Measurements from ENCODE around the gene CACNA2D3. TPM values are rescaled to one million over a fixed set of nuclear protein-coding genes. Genes with fewer than 3 reads are reported as not detected.

The CACNA2D3 gene
- total and polyA plus RNA-seq, 12 donors = 0.26 to 13.7 (median 2.8) TPM; not detected in 1

GRCh38 chr3:54582424-54582823 lies 460.1 kb downstream of the CACNA2D3 start:
- 72 to 77% (median 75%) methylated on average over 2 of the region's 2 CpGs for WGBS, 4 donors
- Histone ChIP-seq H3K27ac (no peak overlapping the region), H3K36me3 (replicated peaks in 1 of 2) (no peaks in the 10 kb centered on the region), H3K4me3 (no peak overlapping the region), H3K27me3 (no peaks in the 10 kb centered on the region), H3K9me3 (replicated peaks in 1 of 3) (no peaks in the 10 kb centered on the region), H3K4me1 (replicated peaks in 1 of 2) (no peaks in the 10 kb centered on the region)
- intact Hi-C loops (cut with DNase I) = no loop called here
- TF ChIP-seq, protein P1, sequence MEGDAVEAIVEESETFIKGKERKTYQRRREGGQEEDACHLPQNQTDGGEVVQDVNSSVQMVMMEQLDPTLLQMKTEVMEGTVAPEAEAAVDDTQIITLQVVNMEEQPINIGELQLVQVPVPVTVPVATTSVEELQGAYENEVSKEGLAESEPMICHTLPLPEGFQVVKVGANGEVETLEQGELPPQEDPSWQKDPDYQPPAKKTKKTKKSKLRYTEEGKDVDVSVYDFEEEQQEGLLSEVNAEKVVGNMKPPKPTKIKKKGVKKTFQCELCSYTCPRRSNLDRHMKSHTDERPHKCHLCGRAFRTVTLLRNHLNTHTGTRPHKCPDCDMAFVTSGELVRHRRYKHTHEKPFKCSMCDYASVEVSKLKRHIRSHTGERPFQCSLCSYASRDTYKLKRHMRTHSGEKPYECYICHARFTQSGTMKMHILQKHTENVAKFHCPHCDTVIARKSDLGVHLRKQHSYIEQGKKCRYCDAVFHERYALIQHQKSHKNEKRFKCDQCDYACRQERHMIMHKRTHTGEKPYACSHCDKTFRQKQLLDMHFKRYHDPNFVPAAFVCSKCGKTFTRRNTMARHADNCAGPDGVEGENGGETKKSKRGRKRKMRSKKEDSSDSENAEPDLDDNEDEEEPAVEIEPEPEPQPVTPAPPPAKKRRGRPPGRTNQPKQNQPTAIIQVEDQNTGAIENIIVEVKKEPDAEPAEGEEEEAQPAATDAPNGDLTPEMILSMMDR (IDR thresholded peaks at IDR 0.05) = no peak
- no peak for TF ChIP-seq POLR2A (IDR thresholded peaks at IDR 0.05)
- DNase-seq = no peak

GRCh38 chr3:54591157-54591556 lies 468.8 kb downstream of the CACNA2D3 start:
- Histone ChIP-seq H3K27me3 (no peaks in the 10 kb centered on the region), H3K4me1 (replicated peaks in 1 of 2) (no peaks in the 10 kb centered on the region), H3K9me3 (replicated peaks in 1 of 3) (no peaks in the 10 kb centered on the region), H3K27ac (no peak overlapping the region), H3K4me3 (no peak overlapping the region), H3K36me3 (replicated peaks in 1 of 2) (no peaks in the 10 kb centered on the region)
- intact Hi-C loops (cut with DNase I) = no loop called here
- WGBS, 4 donors = 85 to 90% (median 87%) methylated on average over 2 of the region's 2 CpGs
- no peak for TF ChIP-seq POLR2A (IDR thresholded peaks at IDR 0.05)
- TF ChIP-seq, protein P1 (IDR thresholded peaks at IDR 0.05) = no peak
- no peak for DNase-seq

- Histone ChIP-seq H3K9me3 (replicated peaks in 1 of 3) (no peaks in the 10 kb centered on the region), H3K27me3 (no peaks in the 10 kb centered on the region), H3K4me3 (no peak overlapping the region), H3K36me3 (replicated peaks in 1 of 2) (no peaks in the 10 kb centered on the region), H3K4me1 (replicated peaks in 1 of 2) (no peaks in the 10 kb centered on the region), H3K27ac (no peak overlapping the region)
- no peak for TF ChIP-seq POLR2A (IDR thresholded peaks at IDR 0.05)
- TF ChIP-seq, protein P1 (IDR thresholded peaks at IDR 0.05) = no peak
- WGBS, 4 donors = 64 to 88% (median 82%) methylated on average over 2 of the region's 2 CpGs
- intact Hi-C loops (cut with DNase I) = no loop called here
- DNase-seq = no peak
These were observed 471.3 kb downstream of the CACNA2D3 start for GRCh38 chr3:54593653-54594052.

DNA sequence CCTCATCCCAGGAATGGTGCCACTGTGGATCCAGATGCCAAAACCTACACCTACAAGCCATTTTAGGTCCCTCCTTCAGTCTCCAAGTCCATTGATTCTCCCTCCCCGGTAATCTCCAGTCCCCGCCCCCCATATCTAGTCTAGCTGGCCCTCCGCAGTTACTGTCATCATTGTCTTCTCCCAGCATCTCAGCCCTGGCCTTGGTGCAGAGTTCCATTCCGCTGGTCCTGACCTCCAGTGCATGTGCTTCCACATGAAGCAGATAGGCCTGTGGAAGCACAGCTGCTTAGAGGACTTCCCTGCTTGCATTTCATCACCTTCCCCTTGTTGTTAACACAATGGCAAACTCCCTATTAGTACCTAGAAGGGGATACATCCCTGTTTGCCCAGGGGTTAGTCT lies 473.7 kb downstream of the CACNA2D3 start:
- no peaks in the 10 kb centered on the region for H3K27me3 ChIP-seq
- WGBS, 4 donors = 78 to 93% (median 85%) methylated on average over 4 of the region's 4 CpGs
- intact Hi-C loops (cut with DNase I) = no loop called here
- no peaks in the 10 kb centered on the region for H3K9me3 ChIP-seq (replicated peaks in 1 of 3)
- DNase-seq = no peak
- TF ChIP-seq, protein P1 (IDR thresholded peaks at IDR 0.05) = no peak
- no peak for TF ChIP-seq POLR2A (IDR thresholded peaks at IDR 0.05)
- H3K4me1 ChIP-seq (replicated peaks in 1 of 2) = no peaks in the 10 kb centered on the region
- H3K36me3 ChIP-seq (replicated peaks in 1 of 2) = no peaks in the 10 kb centered on the region
- no peak overlapping the region for H3K4me3 ChIP-seq
- no peak overlapping the region for H3K27ac ChIP-seq
